T47D (cell line): ENCODE results near the gene LRIG1.

Source experiments
- DNase-seq, 2 experiments: peaks; one replicate each; pipeline versions ENCODE4 v3.0.0 to v3.0.0-alpha.2; 2011 to 2012; ENCODE audit warnings: low read depth in 1 of 2, low spot score in 1 of 2
- JUND ChIP-seq: IDR thresholded peaks from 2 replicates; pipeline ENCODE4 v1.6.1; 2012; ENCODE audit warnings: low read depth
- in situ Hi-C: cut with HindIII; loops from 2 replicates; pipeline ENCODE4 v1.10.0; 2016; ENCODE audit warnings: low sequenced_read_pairs, low pct_unique_long_range_greater_than_20kb

LRIG1 gene

DNA sequence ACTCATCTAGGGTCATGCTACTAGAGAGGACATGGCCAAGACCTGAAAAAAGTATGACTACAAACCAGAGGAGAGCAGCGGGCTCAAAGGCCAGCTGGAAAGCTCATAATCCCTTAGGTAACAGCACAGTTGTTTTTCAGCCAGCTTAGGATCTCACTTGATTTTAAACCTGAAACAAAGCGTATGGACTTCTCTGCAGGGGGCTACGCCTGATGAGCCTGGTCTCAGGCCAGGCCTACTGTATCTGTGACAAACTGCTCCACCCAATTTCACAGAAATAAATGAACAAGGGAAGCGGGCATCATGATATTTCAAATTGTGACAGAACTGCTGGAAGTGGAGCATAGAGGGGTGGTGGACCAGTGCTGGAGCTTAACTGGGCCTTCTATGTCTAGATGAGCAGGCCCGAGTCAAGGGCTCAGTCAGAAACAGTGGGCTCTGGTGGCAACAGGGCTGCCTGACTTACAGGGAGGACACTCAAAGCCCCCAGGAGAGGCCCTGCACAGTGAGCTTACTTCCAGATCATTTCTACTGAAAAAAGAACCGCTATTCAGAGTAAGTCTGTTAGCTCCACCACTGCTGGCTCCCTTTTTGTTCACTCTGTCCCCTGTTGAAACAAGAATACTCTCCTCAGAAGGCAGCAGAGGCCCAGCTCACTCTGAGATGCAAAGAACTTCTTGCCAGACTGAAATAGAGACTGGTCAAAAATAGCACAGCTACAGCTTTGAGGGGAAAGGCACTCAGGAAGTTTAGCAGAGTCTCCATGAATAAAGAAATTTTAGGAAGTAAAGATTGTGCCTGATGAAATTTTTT is 47.0 kb downstream of the LRIG1 start:
- in situ Hi-C loops, result no loop called here
- no peak for DNase-seq
- TF ChIP-seq JUND, result no peak

DNA sequence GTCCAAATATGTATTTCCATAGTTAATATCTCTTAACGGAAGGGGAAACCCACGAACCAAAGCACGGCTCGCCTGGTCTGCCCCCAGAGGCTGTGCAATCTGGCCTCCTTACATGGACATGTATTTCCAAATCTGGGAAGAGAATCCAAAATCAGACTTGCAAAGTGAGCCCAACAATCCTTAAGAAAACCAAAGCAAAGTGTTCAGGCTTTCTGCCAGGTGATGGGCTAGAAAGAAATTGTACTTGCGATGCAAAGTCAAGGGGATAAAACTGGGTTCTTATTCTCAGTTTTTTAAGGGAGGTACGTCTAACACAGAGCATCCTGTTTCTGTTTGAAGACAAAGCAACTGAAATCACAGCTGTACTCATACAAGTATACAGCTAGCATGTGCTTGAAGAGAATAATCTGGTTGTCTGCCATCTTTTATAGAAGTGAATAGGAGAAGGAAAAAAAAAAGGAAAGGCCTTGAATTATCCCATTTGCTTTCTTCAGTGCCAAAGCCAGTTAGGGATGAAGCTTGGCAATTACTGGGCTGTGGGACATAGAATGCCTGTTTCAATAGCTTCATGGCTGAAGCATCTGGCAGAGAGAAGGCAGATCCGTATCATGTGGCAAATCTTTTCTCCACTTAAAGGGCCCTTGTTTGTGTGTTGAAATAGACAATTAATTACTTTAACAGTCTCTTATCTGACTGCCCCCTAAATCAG is 48.4 kb downstream of the LRIG1 start:
- in situ Hi-C loops, result no loop called here
- TF ChIP-seq JUND, result no peak
- no peak for DNase-seq

DNA sequence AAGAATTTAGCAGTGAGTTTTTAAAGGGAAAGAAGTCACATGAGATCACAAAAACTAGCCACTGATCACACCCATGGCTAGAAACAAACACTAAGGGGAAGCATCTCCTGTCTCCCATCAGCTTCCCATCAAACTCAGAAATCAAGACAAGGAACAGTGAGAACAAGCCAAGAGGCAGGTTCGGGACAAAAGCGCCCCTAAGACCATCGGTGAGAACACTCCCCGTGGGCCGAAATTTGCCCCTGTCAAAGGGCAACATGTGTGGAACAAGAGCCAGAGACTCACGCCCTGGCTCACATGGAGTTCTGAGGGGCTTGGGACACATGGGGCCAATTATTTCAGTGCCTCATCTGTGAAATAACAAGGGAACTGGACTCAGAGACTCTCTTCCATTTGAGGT is 49.1 kb downstream of the LRIG1 start:
- TF ChIP-seq JUND, result no peak
- in situ Hi-C loops, result no loop called here
- no peak for DNase-seq

DNA sequence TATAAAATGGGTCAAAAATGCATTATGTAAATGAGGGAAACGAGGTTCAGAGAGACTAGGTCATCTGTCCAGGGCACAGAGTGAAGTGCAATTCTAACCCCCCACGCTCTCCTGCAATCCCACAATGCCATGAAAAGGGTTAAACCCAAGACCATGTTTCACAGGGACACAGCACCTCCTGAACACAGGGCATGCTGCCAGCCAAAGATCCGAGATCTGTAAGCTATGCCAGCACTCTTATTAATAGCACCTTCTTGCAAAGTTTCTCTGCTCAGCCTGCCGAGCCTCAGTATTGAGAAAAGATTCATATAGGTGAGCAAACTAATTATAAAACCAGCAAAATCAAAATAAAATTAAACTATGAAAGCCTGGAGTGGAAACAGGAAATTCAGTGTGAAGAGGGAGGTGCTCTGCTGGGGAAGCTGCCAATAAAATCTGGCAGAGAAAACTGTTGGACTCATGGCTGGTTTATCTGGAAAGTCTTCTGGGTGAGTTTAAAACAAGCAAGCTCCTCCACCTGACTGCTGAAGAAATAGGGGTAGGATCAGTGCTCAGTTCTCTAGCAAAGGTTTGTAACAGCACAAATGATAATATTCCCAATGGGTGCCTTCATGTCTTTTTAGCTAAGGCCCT is 50.3 kb downstream of the LRIG1 start:
- in situ Hi-C loops, result no loop called here
- peak in 1 of 2 experiments; percentile 75 for DNase-seq

DNA sequence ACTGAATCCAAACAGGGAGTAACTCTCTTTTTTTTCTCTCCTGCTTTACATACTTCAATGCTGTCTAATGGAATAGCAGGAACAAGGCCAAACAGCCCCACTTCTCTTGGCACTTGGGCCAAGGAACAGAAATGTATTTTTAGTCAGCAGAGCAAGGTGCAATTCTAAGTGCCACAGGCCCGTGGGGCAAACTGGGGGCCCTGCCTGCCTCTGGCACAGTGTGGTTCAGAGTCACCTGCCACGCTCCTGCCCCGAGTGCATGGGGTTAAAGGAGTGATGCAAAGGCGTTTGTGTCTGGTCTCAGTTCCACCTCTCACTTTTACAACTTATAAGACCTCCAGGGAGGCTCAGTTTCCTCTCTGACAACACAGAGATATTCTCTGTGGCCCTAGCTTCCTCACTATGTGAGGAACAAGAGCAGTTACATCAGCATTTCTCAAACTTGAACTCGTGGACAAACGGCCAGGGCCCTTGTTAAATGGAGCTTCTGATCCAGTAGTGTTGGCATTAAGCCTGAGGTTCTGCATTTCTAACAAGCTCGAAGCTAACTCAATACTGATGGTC is 51.3 kb downstream of the LRIG1 start:
- no peak for TF ChIP-seq JUND
- DNase-seq, result no peak
- in situ Hi-C loops, result no loop called here

More for the DNA sequence above, 50.3 kb downstream of the LRIG1 start:
- no peak for TF ChIP-seq JUND

DNA sequence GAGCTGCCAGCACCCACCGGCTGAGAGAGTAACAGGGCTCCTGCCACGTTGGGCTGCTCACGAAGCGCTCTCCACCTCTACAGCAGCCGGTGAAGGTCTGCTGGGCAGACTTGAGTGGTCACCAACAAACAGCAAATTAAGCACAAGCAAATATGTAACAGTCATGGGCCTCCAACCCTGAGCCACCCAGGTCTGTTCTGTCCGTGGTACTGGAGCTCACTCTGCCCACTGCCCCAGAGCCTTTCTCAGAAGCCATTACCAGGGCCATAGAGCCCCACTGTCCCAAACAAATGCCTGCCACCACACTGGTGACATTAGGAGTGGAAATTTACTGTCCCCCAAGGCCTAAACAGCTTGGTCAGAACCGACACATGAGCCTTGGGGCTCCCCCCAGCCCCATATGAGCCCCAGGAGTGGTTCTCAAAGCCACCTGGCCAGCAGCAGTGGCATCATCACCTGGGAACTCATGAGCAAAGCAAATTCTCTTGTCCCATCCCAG is 56.6 kb downstream of the LRIG1 start:
- no peak for TF ChIP-seq JUND
- DNase-seq, result no peak
- in situ Hi-C loops, result no loop called here

DNA sequence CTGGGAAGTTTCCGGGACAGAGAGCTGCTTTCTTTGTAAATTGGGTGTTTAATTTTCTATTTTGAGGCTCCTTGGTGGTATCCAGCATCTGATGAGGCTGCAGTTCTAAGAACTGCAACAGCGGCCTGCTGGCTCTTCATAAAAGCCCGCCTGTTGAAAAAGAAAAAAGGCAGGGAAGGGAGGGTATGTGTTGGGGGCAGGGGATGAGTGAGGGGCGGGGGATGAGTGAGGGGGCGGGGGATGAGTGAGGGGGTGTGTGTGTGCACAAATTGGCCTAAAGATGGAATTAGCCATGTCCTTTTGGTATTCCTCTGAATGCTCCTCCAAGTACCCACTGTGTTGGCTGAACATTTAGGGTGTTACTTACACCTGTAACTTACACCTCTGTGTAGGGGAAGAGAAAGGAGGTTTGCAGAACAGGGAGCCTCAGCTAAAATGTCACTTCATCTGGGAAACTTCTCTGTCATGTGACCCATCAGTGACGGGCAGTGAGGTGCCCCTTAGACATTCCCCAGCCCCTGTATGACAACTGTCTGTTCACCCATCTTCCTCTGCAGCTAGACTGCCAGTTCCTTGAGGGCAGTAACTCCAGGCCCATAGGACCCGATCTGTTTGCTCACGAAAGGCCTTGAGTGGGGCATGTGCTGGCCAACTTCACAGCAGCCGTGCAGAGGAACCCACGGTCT is 57.6 kb downstream of the LRIG1 start:
- no peak for TF ChIP-seq JUND
- no peak for DNase-seq
- in situ Hi-C loops, result no loop called here

DNA sequence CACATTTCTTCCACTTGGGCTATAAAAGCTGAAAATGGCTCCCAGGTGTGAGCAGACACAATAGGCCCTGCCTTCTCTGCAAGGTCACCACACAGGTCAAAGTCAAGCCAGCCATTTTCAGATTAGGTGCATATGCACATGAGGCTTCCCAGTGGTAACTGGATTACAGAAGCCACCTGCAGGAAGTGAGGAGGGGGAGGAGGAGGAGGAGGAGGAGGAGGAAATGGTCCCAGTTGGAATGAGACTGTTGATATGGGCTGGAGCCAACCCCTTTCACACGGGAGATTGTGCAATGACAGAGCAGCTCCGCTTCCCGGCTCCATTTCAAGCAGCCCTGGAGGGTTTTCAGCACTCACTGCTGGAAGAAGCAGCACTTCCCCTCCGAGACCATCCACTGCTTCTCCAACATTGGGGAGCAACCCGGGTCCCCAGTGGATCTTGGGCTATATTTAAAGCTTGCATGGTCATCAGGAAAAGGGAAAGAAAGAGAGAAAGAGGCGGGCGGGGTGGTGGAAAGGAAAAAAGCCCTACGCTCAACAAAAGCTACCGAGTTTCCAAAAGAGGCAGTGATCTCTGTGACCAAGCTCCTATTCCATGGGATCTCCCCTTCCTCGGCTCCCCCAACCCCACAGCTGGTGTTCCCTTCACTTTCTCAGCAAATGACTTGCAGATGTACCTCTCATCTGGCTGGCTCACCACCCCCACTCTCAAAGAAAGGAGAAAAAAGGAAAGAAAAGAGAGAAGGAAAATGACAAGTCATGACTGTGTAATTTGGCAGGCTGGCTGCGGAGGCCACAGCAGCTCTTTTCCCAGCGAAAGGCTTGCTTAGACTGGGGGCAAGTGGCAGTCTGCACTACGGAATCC is 58.3 kb downstream of the LRIG1 start:
- in situ Hi-C loops, result no loop called here
- TF ChIP-seq JUND, result no peak
- no peak for DNase-seq

DNA sequence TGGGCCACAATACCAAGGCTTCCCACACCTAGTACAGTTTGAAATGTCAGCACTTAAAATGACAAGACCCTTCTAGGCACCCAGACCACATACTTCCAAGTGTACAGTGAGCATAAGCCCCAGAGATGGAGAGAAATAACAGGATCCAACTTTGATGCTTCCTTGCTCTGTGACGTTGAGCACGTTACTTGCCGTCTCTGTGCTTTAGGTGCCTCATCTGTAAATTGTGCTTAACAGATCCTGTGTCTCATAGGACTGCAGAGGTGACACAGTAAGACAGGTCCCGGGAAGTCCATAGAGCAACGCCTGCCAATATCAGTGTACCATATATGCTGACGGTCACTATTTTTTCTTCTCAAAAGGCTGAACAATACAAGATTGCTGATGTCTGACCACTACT is 59.1 kb downstream of the LRIG1 start:
- no peak for TF ChIP-seq JUND
- DNase-seq, result no peak
- in situ Hi-C loops, result no loop called here

DNA sequence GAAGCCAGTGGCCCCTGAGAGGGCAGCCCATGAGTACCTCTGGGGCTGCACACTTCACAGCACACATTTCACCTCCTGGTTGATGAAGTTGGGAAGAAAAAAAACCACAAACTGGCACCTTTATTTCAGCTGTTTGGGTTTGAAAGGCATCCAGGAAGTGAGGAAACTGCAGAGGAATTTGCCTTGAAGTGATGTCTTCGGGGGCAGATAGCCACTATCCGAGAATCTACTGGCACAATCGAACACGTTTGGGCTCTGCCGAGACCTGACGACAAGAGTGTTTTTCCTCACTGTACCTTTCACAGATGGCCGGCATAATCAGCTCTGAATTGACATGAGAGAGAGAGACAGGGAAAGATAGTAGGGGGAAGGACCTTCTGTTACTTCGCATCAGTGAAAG is 59.7 kb downstream of the LRIG1 start:
- peak in 1 of 2 experiments; percentile 61 for DNase-seq
- in situ Hi-C loops, result no loop called here
- TF ChIP-seq JUND, result peak; percentile 48; the same call in 1 of the 2 replicates

DNA sequence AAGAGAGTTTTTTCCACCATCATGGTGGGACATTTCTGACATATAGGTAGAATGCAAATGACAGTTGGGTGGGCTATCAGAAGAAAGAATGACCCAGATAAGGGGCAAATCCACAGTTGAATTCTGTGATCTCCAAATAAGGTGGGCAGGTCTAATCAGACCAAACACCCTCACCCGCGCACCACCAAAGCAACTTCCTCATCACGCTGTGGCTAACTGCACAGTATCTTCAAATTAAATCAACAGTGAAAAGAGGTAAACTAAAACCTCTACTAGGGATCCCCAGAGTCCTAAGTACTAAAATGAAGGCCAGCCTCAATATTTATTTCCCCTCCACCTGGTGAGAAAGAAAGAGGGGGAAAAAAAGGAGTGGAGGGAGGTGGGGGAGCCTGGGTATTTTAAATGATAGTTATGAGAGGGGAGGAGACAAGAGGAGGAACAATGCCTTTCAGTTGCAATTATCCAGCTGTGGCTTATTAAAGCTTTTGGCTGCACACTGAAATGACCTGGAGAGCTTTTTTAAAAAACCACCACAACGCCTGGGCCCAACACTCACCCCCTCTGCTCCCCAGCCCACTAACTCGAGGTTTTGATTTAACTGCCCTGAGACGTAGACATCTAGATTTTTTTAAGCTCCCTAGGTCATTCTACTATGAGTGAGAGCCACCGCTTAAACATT is 61.0 kb downstream of the LRIG1 start:
- TF ChIP-seq JUND, result no peak
- DNase-seq, result no peak
- in situ Hi-C loops, result no loop called here
